Umbilical cord (tissue), 2 donors: ENCODE results near the gene NDUFB6. TPM values are rescaled to one million over a fixed set of nuclear protein-coding genes. Genes with fewer than 3 reads are reported as not detected.
"Not testable (repeated sequence)": the region's sequence is repeated elsewhere in the genome, so short reads cannot be mapped to it uniquely, and the experiment has no call there.

Source experiments
- DNase-seq: peaks from one replicate; pipeline ENCODE4 v3.0.0-alpha.2; 2015; ENCODE audit warnings: low spot score
- total RNA-seq: library from RNA; depleted of rRNA; stranded (reverse); fragments of >200 nt; gene quantifications from one replicate; pipeline ENCODE4 v1.2.3, GENCODE V29; 2014; ENCODE audit warnings: low replicate concordance; ENCODE audit not compliant: insufficient read depth

The NDUFB6 gene
- total RNA-seq, 1 donor from 2014 or later: 14.0 TPM

- peak; percentile 9 for DNase-seq
Observed at GRCh38 chr9:32524892-32525708, 47.9 kb downstream of the NDUFB6 start.

- not testable (repeated sequence) for DNase-seq
Observed at GRCh38 chr9:32524558-32524891, 48.4 kb downstream of the NDUFB6 start.

GRCh38 chr9:32523910-32524309, 49.0 kb downstream of the NDUFB6 start:
- DNase-seq: no peak

GRCh38 chr9:32518276-32518675, 54.7 kb downstream of the NDUFB6 start:
- no peak for DNase-seq

- no peak for DNase-seq
Observed at GRCh38 chr9:32516241-32516640, 56.7 kb downstream of the NDUFB6 start.

- no peak for DNase-seq
Observed at GRCh38 chr9:32508728-32509127, 64.2 kb downstream of the NDUFB6 start.

- no peak for DNase-seq
Observed at GRCh38 chr9:32503008-32503407, 70.0 kb downstream of the NDUFB6 start.

Other genes starting within 250 kb of the NDUFB6 start
- 44.3 TPM for gene ACO1, start 188.5 kb downstream of the NDUFB6 start, total RNA-seq
- gene RIGI, start 47.0 kb downstream of the NDUFB6 start, total RNA-seq: 8.4 TPM
- not detected for gene SMIM27, start 20.8 kb downstream of the NDUFB6 start, total RNA-seq
- 33.9 TPM for gene TOPORS, start 20.6 kb downstream of the NDUFB6 start, total RNA-seq
- 4.3 TPM for gene TAF1L, start 62.5 kb upstream of the NDUFB6 start, total RNA-seq
- 3.1 TPM for gene TMEM215, start 210.4 kb upstream of the NDUFB6 start, total RNA-seq